IMR-90 (cell line): ENCODE results near the gene MS4A2. TPM values are rescaled to one million over a fixed set of nuclear protein-coding genes. Genes with fewer than 3 reads are reported as not detected.

ENCODE experiments used
- ATAC-seq: fragments of 200-7000 bp; cut with Tn5 transposase; 2 replicates; pipeline ENCODE4 v1.9.1; 2020; ENCODE audit warnings: low read depth, mild to moderate bottlenecking, moderate library complexity
- BruUV-seq: library from RNA; stranded (reverse); fragments of 400-500 nt; replicated peaks from 2 replicates; lab custom pipeline; 2021; lab: Mats Ljungman, UMichigan
- CTCF ChIA-PET: fragments of 300-600 bp; formaldehyde crosslinking; extraction: SDS; loops from one replicate; lab custom pipeline; 2021; ENCODE audit warnings: antibody characterized with exemption; lab: Yijun Ruan, JAX
- POLR2A ChIA-PET: fragments of 300-600 bp; sonication (Branson Sonifier 250); formaldehyde crosslinking; loops from one replicate; lab custom pipeline; 2022; ENCODE audit warnings: antibody characterized with exemption; ENCODE audit not compliant: unreplicated experiment; lab: Charles Lee
- DNase-seq: peaks from one replicate; pipeline ENCODE4 v3.0.0; 2013
- H2AFZ ChIP-seq: replicated peaks from 2 replicates; pipeline ENCODE3; 2013; ENCODE audit warnings: low read length, mild to moderate bottlenecking; ENCODE audit not compliant: poor library complexity
- H2AK5ac ChIP-seq: 2 replicates; pipeline ENCODE4 v1.6.1; 2013; ENCODE audit warnings: low read depth, low read length, inconsistent platforms
- H2AK9ac ChIP-seq: replicated peaks from 2 replicates; pipeline ENCODE3; 2013; ENCODE audit warnings: mild to moderate bottlenecking, low read depth, low read length, moderate library complexity; ENCODE audit not compliant: poor library complexity
- H2BK120ac ChIP-seq: 2 replicates; pipeline ENCODE4 v1.6.1; 2013; ENCODE audit warnings: low read depth, low read length, inconsistent platforms
- H2BK15ac ChIP-seq: 3 replicates; pipeline ENCODE4 v1.6.1; 2013; ENCODE audit warnings: low read depth, low read length, inconsistent platforms
- H2BK20ac ChIP-seq: 2 replicates; pipeline ENCODE4 v1.6.1; 2013; ENCODE audit warnings: low read depth, mild to moderate bottlenecking, inconsistent platforms, low read length, moderate library complexity
- H2BK5ac ChIP-seq: 2 replicates; pipeline ENCODE4 v1.6.1; 2013; ENCODE audit warnings: mild to moderate bottlenecking, low read depth, low read length, inconsistent platforms; ENCODE audit not compliant: poor library complexity, severe bottlenecking
- H3K14ac ChIP-seq: replicated peaks from 2 replicates; pipeline ENCODE4 v1.6.1; 2013; ENCODE audit warnings: low read depth, low read length, inconsistent platforms
- H3K18ac ChIP-seq: 2 replicates; pipeline ENCODE4 v1.6.1; 2013; ENCODE audit warnings: low read depth, low read length, control low read depth
- H3K23ac ChIP-seq: 2 replicates; pipeline ENCODE4 v1.6.1; 2013; ENCODE audit warnings: low read depth, low read length, inconsistent platforms
- H3K27ac ChIP-seq: 2 replicates; pipeline ENCODE4 v1.5.1; 2013; ENCODE audit warnings: mild to moderate bottlenecking, control low read depth, low read length; ENCODE audit not compliant: insufficient read depth
- H3K27me3 ChIP-seq: 2 replicates; pipeline ENCODE4 v1.6.1; 2013; ENCODE audit warnings: low read length; ENCODE audit not compliant: control insufficient read depth, insufficient read depth
- H3K36me3 ChIP-seq: 2 replicates; pipeline ENCODE4 v1.6.1; 2013; ENCODE audit warnings: low read length, mixed read lengths; ENCODE audit not compliant: control insufficient read depth, insufficient read depth
- H3K4ac ChIP-seq: 2 replicates; pipeline ENCODE4 v1.6.1; 2013; ENCODE audit warnings: low read depth, low read length, inconsistent platforms
- H3K4me1 ChIP-seq: 2 replicates; pipeline ENCODE4 v1.6.1; 2013; ENCODE audit warnings: low read length, mixed read lengths; ENCODE audit not compliant: control insufficient read depth, insufficient read depth
- H3K4me2 ChIP-seq: 2 replicates; pipeline ENCODE4 v1.6.1; 2013; ENCODE audit warnings: low read depth, mild to moderate bottlenecking, control low read depth, low read length, moderate library complexity
- H3K4me3 ChIP-seq: 2 replicates; pipeline ENCODE4 v1.5.1; 2013; ENCODE audit warnings: low read depth, mild to moderate bottlenecking, control low read depth, low read length, moderate library complexity; ENCODE audit not compliant: insufficient read depth
- H3K56ac ChIP-seq: 2 replicates; pipeline ENCODE4 v1.6.1; 2013; ENCODE audit warnings: low read length, inconsistent platforms; ENCODE audit not compliant: insufficient read depth; ENCODE audit errors: extremely low read depth
- H3K79me1 ChIP-seq, 2 experiments: 2 replicates each; pipeline ENCODE4 v1.6.1; 2013; ENCODE audit warnings: low read length in 2 of 2, inconsistent platforms in 1 of 2, low read depth in 1 of 2
- H3K9ac ChIP-seq: 2 replicates; pipeline ENCODE4 v1.6.1; 2013; ENCODE audit warnings: low read depth, low read length, control low read depth
- H3K9me1 ChIP-seq: 2 replicates; pipeline ENCODE4 v1.6.1; 2013; ENCODE audit warnings: low read length, inconsistent platforms; ENCODE audit not compliant: insufficient read depth
- H3K9me3 ChIP-seq: 2 replicates; pipeline ENCODE4 v1.6.1; 2013; ENCODE audit warnings: low read length; ENCODE audit not compliant: control insufficient read depth, insufficient read depth
- H4K20me1 ChIP-seq: 2 replicates; pipeline ENCODE4 v1.6.1; 2013; ENCODE audit warnings: low read length, inconsistent platforms; ENCODE audit not compliant: insufficient read depth
- H4K5ac ChIP-seq: 2 replicates; pipeline ENCODE4 v1.6.1; 2013; ENCODE audit warnings: mild to moderate bottlenecking, low read depth, low read length, control low read depth
- H4K8ac ChIP-seq, 2 experiments: 2 replicates each; pipeline ENCODE4 v1.6.1; 2013; ENCODE audit warnings: low read depth in 2 of 2, low read length in 2 of 2, control low read depth in 1 of 2, inconsistent platforms in 1 of 2
- H4K91ac ChIP-seq: 2 replicates; pipeline ENCODE4 v1.6.1; 2013; ENCODE audit warnings: low read depth, low read length, inconsistent platforms; ENCODE audit not compliant: insufficient read depth
- BHLHE40 ChIP-seq: fragments of 150-350 bp; IDR thresholded peaks from 2 replicates; pipeline ENCODE4 v1.6.1; 2016; ENCODE audit warnings: mild to moderate bottlenecking, low read depth, low read length
- CEBPB ChIP-seq: IDR thresholded peaks from 2 replicates; pipeline ENCODE4 v1.6.1; 2012; ENCODE audit warnings: low read depth, low read length, improper control_type of control experiment
- CHD1 ChIP-seq: IDR thresholded peaks from 2 replicates; pipeline ENCODE4 v1.6.1; 2012; ENCODE audit warnings: low read depth, low read length, improper control_type of control experiment
- FOS ChIP-seq: fragments of 150-350 bp; IDR thresholded peaks from 2 replicates; pipeline ENCODE4 v1.6.1; 2016; ENCODE audit warnings: low read depth, low read length
- MAFK ChIP-seq: IDR thresholded peaks from 2 replicates; pipeline ENCODE4 v1.6.1; 2012; ENCODE audit warnings: low read depth, low read length, improper control_type of control experiment
- MAZ ChIP-seq: IDR thresholded peaks from 2 replicates; pipeline ENCODE4 v1.6.1; 2012; ENCODE audit warnings: low read depth, mild to moderate bottlenecking, low read length, improper control_type of control experiment, moderate library complexity, borderline replicate concordance
- MXI1 ChIP-seq: IDR thresholded peaks from 2 replicates; pipeline ENCODE4 v1.6.1; 2012; ENCODE audit warnings: low read depth, mild to moderate bottlenecking, low read length, moderate library complexity, borderline replicate concordance
- NFE2L2 ChIP-seq: fragments of 150-350 bp; IDR thresholded peaks from 2 replicates; pipeline ENCODE4 v1.6.1; 2016; ENCODE audit warnings: low read depth, mild to moderate bottlenecking, low read length
- POLR2A ChIP-seq: IDR thresholded peaks from 2 replicates; pipeline ENCODE4 v1.6.1; 2012; ENCODE audit warnings: mild to moderate bottlenecking, low read depth, low read length
- RAD21 ChIP-seq: IDR thresholded peaks from 2 replicates; pipeline ENCODE4 v1.6.1; 2012; ENCODE audit warnings: low read length, improper control_type of control experiment
- RCOR1 ChIP-seq: IDR thresholded peaks from 2 replicates; pipeline ENCODE4 v1.6.1; 2012; ENCODE audit warnings: mild to moderate bottlenecking, low read length, improper control_type of control experiment; ENCODE audit not compliant: insufficient replicate concordance
- RFX5 ChIP-seq: IDR thresholded peaks from 2 replicates; pipeline ENCODE4 v1.8.0; 2012; ENCODE audit warnings: low read depth, mild to moderate bottlenecking, low read length, moderate library complexity
- SMC3 ChIP-seq: fragments of 150-350 bp; IDR thresholded peaks from 2 replicates; pipeline ENCODE4 v1.6.1; 2016; ENCODE audit warnings: low read depth, mild to moderate bottlenecking, antibody characterized with exemption, low read length, moderate library complexity
- WGBS, 2 experiments: methylation state at CpG; one replicate each; pipeline versions ENCODE4 v1.1.5 to v1.1.7; 2013; ENCODE audit warnings: missing lambda C conversion rate in 2 of 2; ENCODE audit not compliant: insufficient read length in 1 of 2; ENCODE audit errors: extremely low coverage in 2 of 2; 5-methylcytosine and 5-hydroxymethylcytosine counted together
- dilution Hi-C: fragments of 300-500 bp; cut with HindIII; formaldehyde crosslinking; loops from one replicate; pipeline ENCODE4 v1.14.3; 2018; ENCODE audit warnings: low sequenced_read_pairs; ENCODE audit not compliant: unreplicated experiment
- in situ Hi-C: fragments of 300-500 bp; cut with MboI; formaldehyde crosslinking; loops from 3 replicates; pipeline ENCODE4 v1.14.3; 2019; ENCODE audit warnings: low sequenced_read_pairs, inconsistent platforms, mixed read lengths
- intact Hi-C: fragments of 100-400 bp; cut with micrococcal nuclease; formaldehyde crosslinking; loops from 2 replicates; pipeline ENCODE4 v1.10.0; 2022
- polyA plus RNA-seq, 3 experiments: library from polyadenylated mRNA; depleted of rRNA; stranded (reverse); fragments of >200 nt; gene quantifications; 2 replicates each; pipeline ENCODE4 v1.2.3, GENCODE V29; 2012; ENCODE audit warnings: low replicate concordance in 1 of 3
- total RNA-seq: library from RNA; depleted of rRNA; stranded (reverse); fragments of >200 nt; gene quantifications from 2 replicates; pipeline ENCODE4 v1.2.3, GENCODE V29; 2012
- TF ChIP-seq, protein P1 (sequence below): conservative IDR thresholded peaks from 2 replicates; pipeline ENCODE4 v1.5.1; 2012; ENCODE audit warnings: mild to moderate bottlenecking, low read depth, low read length, improper control_type of control experiment
- TF ChIP-seq, protein P2 (sequence below): fragments of 150-350 bp; IDR thresholded peaks from 2 replicates; pipeline ENCODE4 v1.6.1; 2017; ENCODE audit warnings: mild to moderate bottlenecking, antibody characterized with exemption, low read length, low read depth
- TF ChIP-seq, protein P3 (sequence below): fragments of 150-350 bp; IDR thresholded peaks from 2 replicates; pipeline ENCODE4 v1.6.1; 2016; ENCODE audit warnings: low read depth, mild to moderate bottlenecking, low read length, moderate library complexity, borderline replicate concordance

MS4A2 gene
- total and polyA plus RNA-seq, 2 of the 4 experiments (the other 2 are of a cell fraction), result not detected

DNA sequence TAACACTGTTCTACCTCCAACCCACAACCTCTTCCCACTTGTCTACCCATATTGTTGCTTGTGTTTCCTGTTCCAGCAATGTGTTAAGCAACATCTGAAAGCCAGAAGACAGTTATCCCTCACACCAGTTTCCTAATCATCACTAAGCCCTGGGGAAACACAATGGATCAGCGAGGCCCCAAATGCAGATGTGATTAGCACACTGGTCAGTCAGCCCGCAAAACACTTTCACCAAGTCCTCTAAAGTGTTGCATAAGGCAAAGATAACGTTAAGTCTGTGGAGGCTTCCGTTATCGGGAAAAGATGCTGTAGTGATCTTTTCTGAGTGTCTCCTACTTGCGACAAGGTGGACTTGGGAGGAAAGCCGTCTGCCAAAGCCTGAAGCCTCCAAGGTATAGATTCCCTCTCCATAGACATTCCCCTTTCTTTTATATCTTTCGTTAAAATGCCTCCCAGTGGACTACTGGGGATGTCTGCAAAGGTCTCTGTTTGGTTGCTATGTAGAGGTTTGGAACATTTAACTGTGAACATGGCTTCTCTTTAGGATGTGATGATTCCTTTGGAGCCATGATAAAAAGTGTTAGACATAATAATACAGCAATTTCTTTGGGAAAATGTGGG is 32.0 kb upstream of the MS4A2 start, which contains the start of gene MS4A3:
Gene MS4A3 (plus strand): TSS at position 317 of the 621 bp plus-strand sequence. CDS start 4,496 bp downstream, outside the sequence.
- in situ Hi-C loops (no loop called here), intact Hi-C loops (no loop called here), dilution Hi-C loops (no loop called here)
- no peak within 1 kb of the TSS for H2BK5ac ChIP-seq
- no peak within 1 kb of the TSS for H3K4me3 ChIP-seq
- no peak within 1 kb of the TSS for H3K14ac ChIP-seq
- H4K91ac ChIP-seq, result no peak within 1 kb of the TSS
- H3K27me3 ChIP-seq, result no peaks in the 10 kb centered on the region
- no peak within 1 kb of the TSS for H4K5ac ChIP-seq
- H3K79me1 ChIP-seq, result no peaks in the 10 kb centered on the region
- no peak within 1 kb of the TSS for H2AK5ac ChIP-seq
- H4K20me1 ChIP-seq, result no peaks in the 10 kb centered on the region
- no CpG with 5 or more reads among the region's 8 CpGs for WGBS, 2 experiments
- no peaks in the 10 kb centered on the region for H3K9me1 ChIP-seq
- no peak within 1 kb of the TSS for H2BK15ac ChIP-seq
- ChIA-PET POLR2A (no interaction called here), CTCF (no interaction called here)
- H4K8ac ChIP-seq, result no peak within 1 kb of the TSS
- no TSS peak for BruUV-seq
- TF ChIP-seq CEBPB (no peak), MXI1 (no peak), POLR2A (no peak), CHD1 (no peak), MAZ (no peak), RFX5 (no peak), NFE2L2 (no peak), SMC3 (no peak), BHLHE40 (no peak), RCOR1 (no peak), RAD21 (no peak), MAFK (no peak), FOS (no peak)
- TF ChIP-seq, protein P1, sequence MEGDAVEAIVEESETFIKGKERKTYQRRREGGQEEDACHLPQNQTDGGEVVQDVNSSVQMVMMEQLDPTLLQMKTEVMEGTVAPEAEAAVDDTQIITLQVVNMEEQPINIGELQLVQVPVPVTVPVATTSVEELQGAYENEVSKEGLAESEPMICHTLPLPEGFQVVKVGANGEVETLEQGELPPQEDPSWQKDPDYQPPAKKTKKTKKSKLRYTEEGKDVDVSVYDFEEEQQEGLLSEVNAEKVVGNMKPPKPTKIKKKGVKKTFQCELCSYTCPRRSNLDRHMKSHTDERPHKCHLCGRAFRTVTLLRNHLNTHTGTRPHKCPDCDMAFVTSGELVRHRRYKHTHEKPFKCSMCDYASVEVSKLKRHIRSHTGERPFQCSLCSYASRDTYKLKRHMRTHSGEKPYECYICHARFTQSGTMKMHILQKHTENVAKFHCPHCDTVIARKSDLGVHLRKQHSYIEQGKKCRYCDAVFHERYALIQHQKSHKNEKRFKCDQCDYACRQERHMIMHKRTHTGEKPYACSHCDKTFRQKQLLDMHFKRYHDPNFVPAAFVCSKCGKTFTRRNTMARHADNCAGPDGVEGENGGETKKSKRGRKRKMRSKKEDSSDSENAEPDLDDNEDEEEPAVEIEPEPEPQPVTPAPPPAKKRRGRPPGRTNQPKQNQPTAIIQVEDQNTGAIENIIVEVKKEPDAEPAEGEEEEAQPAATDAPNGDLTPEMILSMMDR, result no peak
- TF ChIP-seq, protein P2, sequence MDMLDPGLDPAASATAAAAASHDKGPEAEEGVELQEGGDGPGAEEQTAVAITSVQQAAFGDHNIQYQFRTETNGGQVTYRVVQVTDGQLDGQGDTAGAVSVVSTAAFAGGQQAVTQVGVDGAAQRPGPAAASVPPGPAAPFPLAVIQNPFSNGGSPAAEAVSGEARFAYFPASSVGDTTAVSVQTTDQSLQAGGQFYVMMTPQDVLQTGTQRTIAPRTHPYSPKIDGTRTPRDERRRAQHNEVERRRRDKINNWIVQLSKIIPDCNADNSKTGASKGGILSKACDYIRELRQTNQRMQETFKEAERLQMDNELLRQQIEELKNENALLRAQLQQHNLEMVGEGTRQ, result no peak
- TF ChIP-seq, protein P3, sequence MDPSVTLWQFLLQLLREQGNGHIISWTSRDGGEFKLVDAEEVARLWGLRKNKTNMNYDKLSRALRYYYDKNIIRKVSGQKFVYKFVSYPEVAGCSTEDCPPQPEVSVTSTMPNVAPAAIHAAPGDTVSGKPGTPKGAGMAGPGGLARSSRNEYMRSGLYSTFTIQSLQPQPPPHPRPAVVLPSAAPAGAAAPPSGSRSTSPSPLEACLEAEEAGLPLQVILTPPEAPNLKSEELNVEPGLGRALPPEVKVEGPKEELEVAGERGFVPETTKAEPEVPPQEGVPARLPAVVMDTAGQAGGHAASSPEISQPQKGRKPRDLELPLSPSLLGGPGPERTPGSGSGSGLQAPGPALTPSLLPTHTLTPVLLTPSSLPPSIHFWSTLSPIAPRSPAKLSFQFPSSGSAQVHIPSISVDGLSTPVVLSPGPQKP, result no peak
- DNase-seq, result no peak
- H3K4me1 ChIP-seq, result no peaks in the 10 kb centered on the region
- no peak for ATAC-seq
- no peak within 1 kb of the TSS for H2AK9ac ChIP-seq
- no peak within 1 kb of the TSS for H3K18ac ChIP-seq
- H3K27ac ChIP-seq, result no peak within 1 kb of the TSS
- no peak within 1 kb of the TSS for H3K9ac ChIP-seq
- no peak within 1 kb of the TSS for H2BK120ac ChIP-seq
- H3K4me2 ChIP-seq, result no peak within 1 kb of the TSS
- H2BK20ac ChIP-seq, result no peak within 1 kb of the TSS
- no peak within 1 kb of the TSS for H2AFZ ChIP-seq
- H3K9me3 ChIP-seq, result peaks cover 4% of the 10 kb centered on the region
- H3K4ac ChIP-seq, result no peak within 1 kb of the TSS
- H3K56ac ChIP-seq, result no peak within 1 kb of the TSS
- H3K36me3 ChIP-seq, result no peaks in the 10 kb centered on the region
- no peak within 1 kb of the TSS for H3K23ac ChIP-seq
